ENCODE results near the gene NBPF3. TPM values are rescaled to one million over a fixed set of nuclear protein-coding genes. Genes with fewer than 3 reads are reported as not detected.
"Not testable (repeated sequence)": the region's sequence is repeated elsewhere in the genome, so short reads cannot be mapped to it uniquely, and the experiment has no call there.

The NBPF3 gene
- polyA plus RNA-seq, 2 of the 4 experiments (the other 2 are of a cell fraction), result 7.4 to 8.5 TPM

DNA sequence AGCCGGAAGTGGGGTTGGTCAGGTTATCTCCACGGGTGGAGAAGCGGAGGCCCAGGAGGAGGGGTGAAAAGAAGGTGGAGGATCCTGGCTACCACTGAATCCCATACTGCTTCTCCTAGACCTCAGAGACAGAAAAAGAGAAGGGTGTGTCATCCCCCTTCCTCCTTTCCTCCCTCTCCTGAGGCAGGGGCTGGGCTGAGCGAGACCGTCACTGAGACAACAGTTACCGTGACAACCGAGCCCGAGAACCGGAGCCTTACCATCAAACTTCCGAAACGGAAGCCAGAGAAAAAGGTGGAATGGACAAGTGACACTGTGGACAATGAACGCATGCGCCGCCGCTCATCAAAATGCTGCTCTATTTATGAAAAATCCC, 42.1 kb upstream of the NBPF3 start (continued):
- TF ChIP-seq, protein P1, sequence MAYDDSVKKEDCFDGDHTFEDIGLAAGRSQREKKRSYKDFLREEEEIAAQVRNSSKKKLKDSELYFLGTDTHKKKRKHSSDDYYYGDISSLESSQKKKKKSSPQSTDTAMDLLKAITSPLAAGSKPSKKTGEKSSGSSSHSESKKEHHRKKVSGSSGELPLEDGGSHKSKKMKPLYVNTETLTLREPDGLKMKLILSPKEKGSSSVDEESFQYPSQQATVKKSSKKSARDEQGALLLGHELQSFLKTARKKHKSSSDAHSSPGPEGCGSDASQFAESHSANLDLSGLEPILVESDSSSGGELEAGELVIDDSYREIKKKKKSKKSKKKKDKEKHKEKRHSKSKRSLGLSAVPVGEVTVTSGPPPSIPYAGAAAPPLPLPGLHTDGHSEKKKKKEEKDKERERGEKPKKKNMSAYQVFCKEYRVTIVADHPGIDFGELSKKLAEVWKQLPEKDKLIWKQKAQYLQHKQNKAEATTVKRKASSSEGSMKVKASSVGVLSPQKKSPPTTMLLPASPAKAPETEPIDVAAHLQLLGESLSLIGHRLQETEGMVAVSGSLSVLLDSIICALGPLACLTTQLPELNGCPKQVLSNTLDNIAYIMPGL (CRISPR knock-in tag; IDR thresholded peaks at IDR 0.05; ENCODE audit: borderline replicate concordance), result no peak
- TF ChIP-seq MAFK (IDR thresholded peaks at IDR 0.05; ENCODE audit: partially characterized antibody) (no peak), JUN (IDR thresholded peaks at IDR 0.05) (no peak), HOXB5 (CRISPR knock-in tag; IDR thresholded peaks at IDR 0.05) (no peak), TP53 (CRISPR knock-in tag; IDR thresholded peaks at IDR 0.05) (no peak), CHD4 (IDR thresholded peaks at IDR 0.05; ENCODE audit: borderline replicate concordance) (no peak), RAD21 (conservative IDR thresholded peaks at IDR 0.05 in 1 of 2, IDR thresholded peaks at IDR 0.05 in 1 of 2) (no peak), ZC3H11A (IDR thresholded peaks at IDR 0.05) (no peak)
- TF ChIP-seq, protein P2, sequence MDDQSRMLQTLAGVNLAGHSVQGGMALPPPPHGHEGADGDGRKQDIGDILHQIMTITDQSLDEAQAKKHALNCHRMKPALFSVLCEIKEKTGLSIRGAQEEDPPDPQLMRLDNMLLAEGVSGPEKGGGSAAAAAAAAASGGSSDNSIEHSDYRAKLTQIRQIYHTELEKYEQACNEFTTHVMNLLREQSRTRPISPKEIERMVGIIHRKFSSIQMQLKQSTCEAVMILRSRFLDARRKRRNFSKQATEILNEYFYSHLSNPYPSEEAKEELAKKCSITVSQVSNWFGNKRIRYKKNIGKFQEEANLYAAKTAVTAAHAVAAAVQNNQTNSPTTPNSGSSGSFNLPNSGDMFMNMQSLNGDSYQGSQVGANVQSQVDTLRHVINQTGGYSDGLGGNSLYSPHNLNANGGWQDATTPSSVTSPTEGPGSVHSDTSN (IDR thresholded peaks at IDR 0.05), result no peak

DNA sequence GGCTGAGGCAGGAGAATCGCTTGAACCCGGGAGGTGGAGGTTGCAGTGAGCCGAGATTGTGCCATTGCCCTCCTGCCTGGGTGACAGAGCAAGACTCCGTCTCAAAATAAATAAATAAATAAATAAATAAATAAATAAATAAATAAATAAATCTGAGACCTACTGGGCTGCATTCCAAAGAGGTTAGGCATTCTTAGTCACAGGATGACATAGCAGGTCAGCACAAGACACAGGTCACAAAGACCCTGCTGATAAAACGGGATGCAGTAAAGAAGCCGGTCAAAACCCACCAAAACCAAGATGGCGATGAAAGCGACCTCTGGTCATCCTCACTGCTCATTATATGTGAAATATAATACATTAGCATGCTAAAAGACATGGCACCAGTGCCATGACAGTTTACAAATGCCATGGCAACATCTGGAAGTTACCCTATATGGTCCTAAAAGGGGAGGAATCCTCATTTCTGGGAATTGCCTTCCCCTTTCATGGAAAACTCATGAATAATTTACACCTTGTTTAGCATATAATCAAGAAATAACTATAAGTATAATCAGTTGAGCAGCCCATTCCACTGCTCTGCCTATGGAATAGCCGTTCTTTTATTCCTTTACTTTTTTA, 38.1 kb upstream of the NBPF3 start:
- H3K27ac ChIP-seq; H3K9me3 ChIP-seq; H3K4me1 ChIP-seq; CTCF ChIA-PET; DNase-seq (ENCODE audit: low read depth in 1 of 2, low spot score in 1 of 2); FAIRE-seq; H3K4me2 ChIP-seq; H3K4me3 ChIP-seq; POLR2A ChIA-PET; ATAC-seq: not testable (repeated sequence)
- TF ChIP-seq ZC3H11A (IDR thresholded peaks at IDR 0.05), result peak; percentile 73
- WGBS (ENCODE audit: missing lambda C conversion rate), result 75% methylated on average over 9 of the region's 9 CpGs

DNA sequence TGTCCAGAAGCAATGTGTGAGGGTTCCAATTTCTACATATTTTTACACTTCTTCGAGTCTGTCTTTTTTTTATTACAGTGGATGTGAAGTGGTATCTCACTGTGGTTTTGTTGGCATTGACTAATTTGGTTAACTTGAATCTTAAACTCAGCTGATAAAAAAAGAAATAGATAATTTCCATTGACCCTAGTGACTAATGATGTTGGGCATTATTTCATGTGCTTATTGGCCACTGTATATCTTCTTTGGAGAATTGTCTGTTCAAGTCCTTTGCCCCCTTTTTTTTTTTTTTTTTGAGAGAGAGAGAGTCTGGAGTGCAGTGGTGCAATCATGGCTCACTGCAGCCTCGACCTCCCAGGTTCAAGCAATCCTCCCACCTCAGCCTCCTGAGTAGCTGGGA, 33.3 kb upstream of the NBPF3 start:
- ChIA-PET CTCF (interaction anchor here (0.7 kb wide), 1 partner anchor 1299 kb away, joined by 3 read pairs; no protein-coding TSS in a partner anchor), POLR2A (no interaction called here)
- ATAC-seq (no peak), DNase-seq (ENCODE audit: low read depth in 1 of 2, low spot score in 1 of 2) (no peak), FAIRE-seq (no peak)
- H3K4me3 ChIP-seq, result no peak overlapping the region
- no peak overlapping the region for H3K4me2 ChIP-seq
- H3K4me1 ChIP-seq, result no peaks in the 10 kb centered on the region
- H3K27ac ChIP-seq, result no peak overlapping the region
- WGBS (ENCODE audit: missing lambda C conversion rate), result 1% methylated on average over 2 of the region's 2 CpGs
- H3K9me3 ChIP-seq, result no peaks in the 10 kb centered on the region
- TF ChIP-seq RFX5 (IDR thresholded peaks at IDR 0.05) (peak; percentile 66; the same call in 1 of the 2 replicates), HOXA7 (CRISPR knock-in tag; IDR thresholded peaks at IDR 0.05) (no peak)

DNA sequence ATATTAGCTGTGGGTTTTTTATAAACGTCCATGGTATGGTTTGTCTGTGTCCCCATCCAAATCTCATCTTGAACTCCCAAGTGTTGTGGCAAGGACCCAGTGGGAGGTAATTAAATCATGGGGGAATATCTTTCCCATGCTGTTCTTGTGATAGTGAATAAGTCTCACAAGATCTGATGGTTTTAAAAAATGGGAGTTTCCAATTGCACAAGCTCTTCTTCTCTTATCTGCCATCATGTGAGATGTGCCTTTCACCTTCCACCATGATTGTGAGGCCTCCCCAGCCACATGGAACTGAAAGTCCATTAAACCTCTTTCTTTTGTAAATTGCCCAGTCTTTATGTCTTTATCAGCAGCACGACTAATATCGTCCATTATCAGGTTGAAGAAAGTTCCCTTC, 30.0 kb upstream of the NBPF3 start:
- CTCF ChIA-PET; H3K9me3 ChIP-seq; H3K4me2 ChIP-seq; H3K4me3 ChIP-seq; H3K4me1 ChIP-seq; ATAC-seq; DNase-seq (ENCODE audit: low read depth in 1 of 2, low spot score in 1 of 2); H3K27ac ChIP-seq; POLR2A ChIA-PET; FAIRE-seq: not testable (repeated sequence)
- 56% methylated on average over 3 of the region's 3 CpGs for WGBS (ENCODE audit: missing lambda C conversion rate)

DNA sequence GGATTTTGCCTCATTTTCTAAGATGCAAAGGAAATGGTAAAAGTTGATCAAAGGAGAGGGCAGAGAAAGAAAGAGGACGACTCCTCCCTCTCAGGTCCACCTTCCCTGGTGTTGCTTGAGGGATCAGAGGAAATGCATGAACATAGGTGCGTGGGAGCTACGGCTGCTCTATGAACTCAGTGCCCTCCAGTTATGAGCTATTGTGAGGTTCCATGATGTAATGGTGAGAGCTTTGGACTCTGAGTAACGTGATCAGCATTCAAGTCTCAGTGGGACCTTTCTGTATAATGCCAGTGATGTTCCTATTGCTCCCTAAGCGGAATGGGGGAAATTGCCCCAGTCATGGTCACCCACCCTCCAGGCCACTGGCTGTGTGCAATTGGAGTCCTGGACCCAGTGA, 25.9 kb upstream of the NBPF3 start:
- WGBS (ENCODE audit: missing lambda C conversion rate), result 53% methylated on average over 5 of the region's 5 CpGs
- no peak overlapping the region for H3K4me3 ChIP-seq
- ATAC-seq (no peak), DNase-seq (ENCODE audit: low read depth in 1 of 2, low spot score in 1 of 2) (no peak), FAIRE-seq (no peak)
- H3K4me1 ChIP-seq, result no peaks in the 10 kb centered on the region
- no peak for TF ChIP-seq ESRRA (IDR thresholded peaks at IDR 0.05; ENCODE audit: borderline replicate concordance, low read length)
- no peak for TF ChIP-seq CEBPB (IDR thresholded peaks at IDR 0.05)
- TF ChIP-seq CBX2 (IDR thresholded peaks at IDR 0.05; ENCODE audit: borderline replicate concordance, low read depth), result no peak
- TF ChIP-seq POLR2AphosphoS2 (conservative IDR thresholded peaks at IDR 0.05; ENCODE audit: low read length), result no peak
- TF ChIP-seq PHF8 (IDR thresholded peaks at IDR 0.05; ENCODE audit: borderline replicate concordance, low read depth), result no peak
- no peak for TF ChIP-seq HDAC2 (IDR thresholded peaks at IDR 0.05)
- TF ChIP-seq SMC3 (IDR thresholded peaks at IDR 0.05), result no peak
- no peak for TF ChIP-seq KDM5A (IDR thresholded peaks at IDR 0.05)
- no peak for TF ChIP-seq CHD2 (IDR thresholded peaks at IDR 0.05; ENCODE audit: low read length, partially characterized antibody)
- TF ChIP-seq, protein P3, sequence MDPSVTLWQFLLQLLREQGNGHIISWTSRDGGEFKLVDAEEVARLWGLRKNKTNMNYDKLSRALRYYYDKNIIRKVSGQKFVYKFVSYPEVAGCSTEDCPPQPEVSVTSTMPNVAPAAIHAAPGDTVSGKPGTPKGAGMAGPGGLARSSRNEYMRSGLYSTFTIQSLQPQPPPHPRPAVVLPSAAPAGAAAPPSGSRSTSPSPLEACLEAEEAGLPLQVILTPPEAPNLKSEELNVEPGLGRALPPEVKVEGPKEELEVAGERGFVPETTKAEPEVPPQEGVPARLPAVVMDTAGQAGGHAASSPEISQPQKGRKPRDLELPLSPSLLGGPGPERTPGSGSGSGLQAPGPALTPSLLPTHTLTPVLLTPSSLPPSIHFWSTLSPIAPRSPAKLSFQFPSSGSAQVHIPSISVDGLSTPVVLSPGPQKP (IDR thresholded peaks at IDR 0.05; ENCODE audit: low read depth, low read length), result no peak
- TF ChIP-seq, protein P4, sequence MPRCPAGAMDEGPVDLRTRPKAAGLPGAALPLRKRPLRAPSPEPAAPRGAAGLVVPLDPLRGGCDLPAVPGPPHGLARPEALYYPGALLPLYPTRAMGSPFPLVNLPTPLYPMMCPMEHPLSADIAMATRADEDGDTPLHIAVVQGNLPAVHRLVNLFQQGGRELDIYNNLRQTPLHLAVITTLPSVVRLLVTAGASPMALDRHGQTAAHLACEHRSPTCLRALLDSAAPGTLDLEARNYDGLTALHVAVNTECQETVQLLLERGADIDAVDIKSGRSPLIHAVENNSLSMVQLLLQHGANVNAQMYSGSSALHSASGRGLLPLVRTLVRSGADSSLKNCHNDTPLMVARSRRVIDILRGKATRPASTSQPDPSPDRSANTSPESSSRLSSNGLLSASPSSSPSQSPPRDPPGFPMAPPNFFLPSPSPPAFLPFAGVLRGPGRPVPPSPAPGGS (IDR thresholded peaks at IDR 0.05), result no peak
- ChIA-PET POLR2A (no interaction called here), CTCF (no interaction called here)
- no peaks in the 10 kb centered on the region for H3K9me3 ChIP-seq
- no peak overlapping the region for H3K4me2 ChIP-seq
- no peak overlapping the region for H3K27ac ChIP-seq

DNA sequence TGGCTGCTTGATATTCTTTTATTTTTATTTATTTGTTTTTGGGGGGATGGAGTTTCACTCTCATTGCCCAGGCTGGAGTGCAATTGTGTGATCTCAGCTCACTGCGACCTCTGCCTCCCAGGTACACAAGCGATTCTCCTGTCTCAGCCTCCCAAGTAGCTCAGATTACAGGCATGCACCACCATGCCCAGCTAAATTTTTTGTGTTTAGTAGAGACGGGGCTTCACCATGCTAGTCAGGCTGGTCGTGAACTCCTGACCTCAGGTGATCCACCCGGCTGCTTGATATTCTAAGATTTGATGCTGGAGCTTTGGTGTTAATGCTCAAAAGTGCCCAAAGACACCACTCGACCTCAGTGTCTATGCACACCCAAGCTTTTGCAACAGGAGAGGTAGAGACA, 19.6 kb upstream of the NBPF3 start:
- CTCF ChIA-PET; H3K4me1 ChIP-seq; DNase-seq (ENCODE audit: low read depth in 1 of 2, low spot score in 1 of 2); H3K4me2 ChIP-seq; H3K4me3 ChIP-seq; H3K27ac ChIP-seq; H3K9me3 ChIP-seq; FAIRE-seq; POLR2A ChIA-PET; ATAC-seq: not testable (repeated sequence)
- WGBS (ENCODE audit: missing lambda C conversion rate), result 54% methylated on average over 6 of the region's 6 CpGs

All from A549 (cell line).